Measurements from ENCODE around the gene CYP19A1.

The CYP19A1 gene

DNA sequence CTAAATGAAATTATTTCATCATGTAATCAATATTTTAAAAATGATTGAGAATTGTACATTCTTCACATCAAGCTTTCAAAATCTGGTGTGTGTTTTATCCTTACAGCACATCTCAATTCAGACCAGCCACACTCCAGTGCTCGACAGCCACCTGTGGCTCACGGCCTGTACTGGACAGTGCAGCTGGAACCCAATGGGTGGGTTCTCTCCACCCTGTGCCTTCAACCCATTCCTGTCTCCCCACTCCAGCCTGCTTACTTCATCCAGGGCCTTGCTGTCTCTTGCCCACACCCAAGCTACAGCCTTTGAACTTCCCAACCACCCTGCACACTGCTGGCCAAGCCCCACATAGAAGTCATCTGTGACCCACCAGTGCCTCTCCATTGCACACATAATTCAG, 17.6 kb downstream of the CYP19A1 start:
- H3K4me3 ChIP-seq (ENCODE audit: low read depth, low read length) = no peak overlapping the region
- TF ChIP-seq, protein P1, sequence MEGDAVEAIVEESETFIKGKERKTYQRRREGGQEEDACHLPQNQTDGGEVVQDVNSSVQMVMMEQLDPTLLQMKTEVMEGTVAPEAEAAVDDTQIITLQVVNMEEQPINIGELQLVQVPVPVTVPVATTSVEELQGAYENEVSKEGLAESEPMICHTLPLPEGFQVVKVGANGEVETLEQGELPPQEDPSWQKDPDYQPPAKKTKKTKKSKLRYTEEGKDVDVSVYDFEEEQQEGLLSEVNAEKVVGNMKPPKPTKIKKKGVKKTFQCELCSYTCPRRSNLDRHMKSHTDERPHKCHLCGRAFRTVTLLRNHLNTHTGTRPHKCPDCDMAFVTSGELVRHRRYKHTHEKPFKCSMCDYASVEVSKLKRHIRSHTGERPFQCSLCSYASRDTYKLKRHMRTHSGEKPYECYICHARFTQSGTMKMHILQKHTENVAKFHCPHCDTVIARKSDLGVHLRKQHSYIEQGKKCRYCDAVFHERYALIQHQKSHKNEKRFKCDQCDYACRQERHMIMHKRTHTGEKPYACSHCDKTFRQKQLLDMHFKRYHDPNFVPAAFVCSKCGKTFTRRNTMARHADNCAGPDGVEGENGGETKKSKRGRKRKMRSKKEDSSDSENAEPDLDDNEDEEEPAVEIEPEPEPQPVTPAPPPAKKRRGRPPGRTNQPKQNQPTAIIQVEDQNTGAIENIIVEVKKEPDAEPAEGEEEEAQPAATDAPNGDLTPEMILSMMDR (IDR thresholded peaks at IDR 0.05; ENCODE audit: borderline replicate concordance, insufficient read depth, low read depth, low read length) = no peak

DNA sequence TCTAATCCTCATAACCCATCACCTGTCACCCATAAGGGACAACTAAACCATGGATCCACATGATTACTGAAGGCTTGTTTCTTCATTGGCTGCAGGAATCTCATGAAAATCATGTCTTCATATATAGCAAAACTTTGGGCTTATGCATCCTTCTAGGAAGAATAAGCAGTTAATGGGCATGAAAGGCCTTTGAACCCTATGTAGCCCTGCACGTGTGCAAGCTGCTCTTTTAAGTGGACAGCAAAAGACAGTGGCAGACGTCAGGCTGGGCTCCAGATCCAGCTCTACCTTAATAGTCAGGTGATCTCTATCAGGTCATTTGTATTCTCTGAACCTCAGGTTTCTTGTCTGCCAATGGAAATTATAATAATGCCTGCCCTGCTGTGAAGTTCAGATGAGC, 18.9 kb downstream of the CYP19A1 start:
- TF ChIP-seq, protein P1 (IDR thresholded peaks at IDR 0.05; ENCODE audit: borderline replicate concordance, insufficient read depth, low read depth, low read length) = no peak
- no peak overlapping the region for H3K4me3 ChIP-seq (ENCODE audit: low read depth, low read length)

DNA sequence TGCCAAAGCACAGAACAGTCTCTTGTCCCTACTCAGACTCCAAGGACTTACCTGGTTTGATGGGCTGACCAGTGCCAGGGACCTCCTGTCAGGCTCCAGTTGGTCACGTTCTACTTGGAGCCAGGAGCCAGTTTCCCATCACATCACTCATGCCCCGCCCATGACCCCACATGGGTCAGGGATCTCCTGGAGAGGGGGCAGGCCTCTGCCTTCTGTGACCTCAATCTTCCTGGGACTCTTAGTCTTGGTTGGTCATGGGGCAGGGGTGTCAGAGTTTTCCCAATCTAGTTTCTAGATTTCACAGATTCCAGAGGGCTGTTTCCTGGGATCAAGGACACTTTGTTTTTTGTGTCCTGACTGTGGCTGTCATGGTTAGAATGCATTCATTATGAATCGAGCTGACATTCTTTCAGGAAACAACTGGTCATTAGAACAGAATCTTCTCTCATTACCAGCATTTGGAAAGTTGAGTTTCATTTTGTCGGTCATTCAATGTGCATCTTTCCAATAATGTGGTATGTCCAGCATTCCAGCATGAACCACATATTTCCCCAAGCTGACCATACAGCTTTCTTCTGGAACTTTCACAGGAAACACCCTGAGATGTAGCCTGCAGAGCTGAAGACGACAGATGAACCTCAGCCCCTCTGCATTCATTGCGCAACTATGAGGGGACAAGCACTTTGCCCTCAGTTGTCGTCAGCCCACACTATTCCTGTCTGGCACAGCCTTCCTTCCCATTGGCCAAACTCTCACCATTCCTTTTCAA, 19.8 kb downstream of the CYP19A1 start:
- no peak overlapping the region for H3K4me3 ChIP-seq (ENCODE audit: low read depth, low read length)
- TF ChIP-seq, protein P1 (IDR thresholded peaks at IDR 0.05; ENCODE audit: borderline replicate concordance, insufficient read depth, low read depth, low read length) = no peak

DNA sequence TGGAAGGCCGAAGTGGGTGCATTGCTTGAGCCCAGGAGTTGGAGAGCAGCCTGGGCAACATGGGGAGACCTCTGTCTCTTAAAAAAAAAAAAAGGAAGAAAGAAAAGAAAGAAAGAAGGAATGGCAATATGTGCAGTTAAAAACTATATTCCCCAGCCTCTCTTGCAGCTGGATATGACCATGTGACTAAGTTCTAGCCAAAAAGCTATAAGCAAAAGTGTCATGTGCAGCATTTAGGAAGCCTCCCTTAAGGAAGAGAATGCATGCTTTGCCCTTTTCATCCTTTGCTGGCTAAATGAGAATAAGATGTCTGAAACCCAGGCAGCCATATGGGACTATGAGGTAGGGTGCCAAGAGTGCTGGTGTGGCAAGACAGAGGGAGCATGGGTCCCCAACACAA, 21.8 kb downstream of the CYP19A1 start:
- H3K4me3 ChIP-seq (ENCODE audit: low read depth, low read length) = no peak overlapping the region
- TF ChIP-seq, protein P1 (IDR thresholded peaks at IDR 0.05; ENCODE audit: borderline replicate concordance, insufficient read depth, low read depth, low read length) = no peak

DNA sequence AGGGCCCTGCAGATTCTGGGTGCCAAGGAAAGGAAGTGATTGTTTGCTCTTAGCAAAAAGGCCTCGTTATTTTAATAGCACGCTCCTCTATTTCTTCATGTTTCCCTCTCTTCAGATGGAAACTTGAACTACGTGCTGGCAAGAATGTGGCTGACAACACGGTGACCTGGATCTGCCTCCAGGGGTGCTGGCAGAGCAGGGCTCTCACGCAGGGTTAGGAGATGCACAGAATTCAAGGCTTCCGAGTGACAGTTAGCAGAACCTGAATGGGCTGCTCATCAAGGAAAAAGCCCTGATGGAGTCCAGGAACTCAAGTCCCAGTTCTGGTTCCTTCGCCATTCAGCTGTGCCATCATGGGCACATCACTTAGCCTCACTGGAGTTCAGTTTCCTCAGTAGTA, 22.7 kb downstream of the CYP19A1 start:
- H3K4me3 ChIP-seq (ENCODE audit: low read depth, low read length) = no peak overlapping the region
- TF ChIP-seq, protein P1 (IDR thresholded peaks at IDR 0.05; ENCODE audit: borderline replicate concordance, insufficient read depth, low read depth, low read length) = no peak

DNA sequence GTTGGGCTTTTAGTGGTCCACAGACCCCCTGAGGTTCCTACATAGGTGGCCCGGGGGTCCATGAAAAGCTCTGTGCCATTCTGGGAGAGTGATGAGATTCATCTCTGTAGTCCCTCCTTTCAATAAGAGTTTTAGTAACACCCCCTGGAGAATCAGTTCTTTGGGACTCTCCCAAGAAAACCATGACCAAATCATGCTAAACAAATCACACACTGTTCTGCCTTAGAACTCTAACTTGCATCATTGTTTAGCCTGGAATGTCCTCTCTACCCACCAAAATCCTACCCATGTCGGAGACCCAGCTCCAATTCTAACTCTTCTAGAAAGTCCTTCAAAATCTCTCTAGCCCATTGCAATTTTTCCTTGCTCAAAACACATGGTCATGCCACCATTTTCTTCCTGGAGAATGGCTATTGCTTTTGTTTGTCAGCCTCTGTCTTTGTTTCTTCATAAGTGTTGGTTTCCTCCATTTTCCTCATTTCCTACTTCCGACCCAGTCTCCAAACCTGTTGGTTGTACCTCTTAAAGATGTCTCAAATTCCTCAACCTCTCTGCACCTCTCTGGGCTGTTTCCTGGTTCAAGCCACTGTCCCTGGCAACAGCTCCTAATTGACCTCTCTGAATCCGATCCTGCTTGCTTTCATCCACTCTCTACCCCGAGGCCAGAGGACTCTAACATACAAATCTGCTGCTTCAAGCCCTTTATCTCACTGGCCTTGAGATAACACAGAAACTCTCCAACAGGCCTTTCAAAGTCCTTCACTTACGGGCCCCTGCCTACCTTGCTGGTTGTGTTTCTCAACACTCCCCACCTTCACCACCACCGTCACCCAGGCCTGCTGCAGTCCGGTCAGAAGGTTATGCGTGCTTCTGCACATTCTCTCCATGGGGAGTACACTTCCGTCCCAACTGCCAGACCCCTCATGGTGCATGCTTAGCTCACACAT, 23.7 kb downstream of the CYP19A1 start:
- TF ChIP-seq, protein P1 (IDR thresholded peaks at IDR 0.05; ENCODE audit: borderline replicate concordance, insufficient read depth, low read depth, low read length) = no peak
- no peak overlapping the region for H3K4me3 ChIP-seq (ENCODE audit: low read depth, low read length)
